Endothelial cell of umbilical vein (primary cell): Measurements from ENCODE around the gene UGT1A9.

ENCODE experiments used
- CTCF ChIP-seq, 2 donors: IDR thresholded peaks; 1 replicate in 1 of 2; 2 replicates in 1 of 2; pipeline ENCODE4 v1.5.1; 2011; ENCODE audit warnings: low read length in 2 of 2, mild to moderate bottlenecking in 2 of 2, moderate library complexity in 2 of 2, control low read depth in 1 of 2, inconsistent platforms in 1 of 2, low read depth in 1 of 2; ENCODE audit not compliant: insufficient read depth in 1 of 2; ENCODE audit errors: extremely low read depth in 1 of 2
- EZH2 ChIP-seq: IDR thresholded peaks from 2 replicates; pipeline ENCODE4 v1.6.1; 2012; ENCODE audit warnings: borderline replicate concordance, low read depth, mild to moderate bottlenecking, moderate library complexity, low read length, inconsistent platforms; ENCODE audit not compliant: severe bottlenecking
- POLR2A ChIP-seq: IDR thresholded peaks from 2 replicates; pipeline ENCODE4 v1.6.1; 2012; ENCODE audit warnings: low read depth, mild to moderate bottlenecking, control low read depth, low read length
- POLR2AphosphoS5 ChIP-seq: IDR thresholded peaks from 2 replicates; pipeline ENCODE4 v1.6.1; 2012; ENCODE audit warnings: low read depth, mild to moderate bottlenecking, control low read depth, low read length, moderate library complexity; ENCODE audit not compliant: insufficient read depth

- TF ChIP-seq EZH2 (no peak), POLR2AphosphoS5 (no peak), POLR2A (no peak), CTCF (IDR thresholded peaks at IDR 0.05; ENCODE audit: extremely low read depth in 1 of 2, insufficient read depth in 1 of 2, low read depth in 1 of 2, low read length in 2 of 2) (no peak)
Measured at GRCh38 chr2:233811087-233811486, 139.4 kb downstream of the UGT1A9 start.
